NCI-H1694 (cell line): ENCODE measurements around the gene BEST3.
"Not testable (repeated sequence)": the region's sequence is repeated elsewhere in the genome, so short reads cannot be mapped to it uniquely, and the experiment has no call there.

Experiments
- DNase-seq: peaks from one replicate; lab custom pipeline; 2025; lab: John Stamatoyannopoulos, UW

The BEST3 gene

GRCh38 chr12:69688021-69688420 is 11.1 kb downstream of the BEST3 start:
- DNase-seq = no peak

DNA sequence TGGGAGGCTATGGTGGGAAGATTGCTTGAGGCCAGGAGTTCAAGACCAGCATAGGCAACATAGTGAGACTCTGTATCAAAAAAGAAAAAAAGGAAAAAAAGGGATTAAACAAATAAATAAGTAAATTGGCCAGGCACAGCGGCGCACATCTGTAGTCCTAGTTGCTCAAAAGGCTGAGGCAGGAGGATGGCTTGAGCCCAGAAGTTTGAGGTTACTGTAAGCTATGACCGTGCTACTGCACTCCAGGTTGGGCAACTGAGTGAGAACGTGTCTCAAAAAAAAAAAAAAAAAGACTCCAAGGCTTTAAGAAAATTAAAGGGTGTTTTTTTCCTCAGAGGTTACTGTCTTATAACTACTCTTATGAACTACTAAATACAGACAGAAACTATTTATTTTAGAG is 11.7 kb downstream of the BEST3 start:
- DNase-seq = no peak

DNA sequence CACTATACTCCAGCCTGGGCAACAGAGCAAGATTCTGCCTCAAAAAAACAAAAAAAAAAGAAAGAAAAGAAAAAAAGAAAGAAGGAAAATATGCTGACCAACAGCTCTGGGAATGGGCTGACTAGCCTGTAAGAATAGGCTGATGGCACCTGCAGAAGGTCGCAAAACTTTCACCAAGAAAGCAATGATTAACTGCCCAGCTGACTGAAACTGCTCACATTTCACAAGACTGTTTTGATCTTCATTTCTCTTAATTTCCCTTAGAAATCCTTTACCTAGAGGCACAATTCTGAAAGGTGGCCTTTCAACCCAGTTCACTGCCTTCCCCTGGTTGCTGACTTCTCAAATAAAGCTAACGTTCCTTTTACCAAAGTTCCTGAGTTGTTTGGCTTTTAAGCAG is 12.4 kb downstream of the BEST3 start:
- no peak for DNase-seq

DNA sequence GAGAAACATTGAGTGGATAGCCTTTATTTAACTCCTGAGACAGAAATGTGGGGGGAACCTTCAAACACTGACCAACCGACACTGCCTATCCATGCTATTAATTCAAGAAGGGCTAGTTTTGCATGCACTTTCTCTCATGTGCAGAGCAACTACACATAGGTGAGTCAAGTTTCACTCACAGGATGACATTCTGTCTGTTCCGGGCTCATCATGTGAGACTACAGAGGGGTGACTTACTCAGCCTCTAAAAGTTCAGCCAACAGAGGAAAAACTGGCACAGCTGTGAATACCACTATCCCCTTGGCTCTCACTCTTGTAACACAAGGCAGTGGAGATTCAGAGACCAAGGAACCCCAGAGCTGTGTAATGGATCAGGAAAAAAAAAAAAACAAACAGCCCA is 13.3 kb downstream of the BEST3 start:
- DNase-seq = no peak

- DNase-seq = no peak
Measured at GRCh38 chr12:69684466-69684865, 14.6 kb downstream of the BEST3 start.

GRCh38 chr12:69682110-69682755 is 16.9 kb downstream of the BEST3 start:
- DNase-seq = peak; percentile 11

DNA sequence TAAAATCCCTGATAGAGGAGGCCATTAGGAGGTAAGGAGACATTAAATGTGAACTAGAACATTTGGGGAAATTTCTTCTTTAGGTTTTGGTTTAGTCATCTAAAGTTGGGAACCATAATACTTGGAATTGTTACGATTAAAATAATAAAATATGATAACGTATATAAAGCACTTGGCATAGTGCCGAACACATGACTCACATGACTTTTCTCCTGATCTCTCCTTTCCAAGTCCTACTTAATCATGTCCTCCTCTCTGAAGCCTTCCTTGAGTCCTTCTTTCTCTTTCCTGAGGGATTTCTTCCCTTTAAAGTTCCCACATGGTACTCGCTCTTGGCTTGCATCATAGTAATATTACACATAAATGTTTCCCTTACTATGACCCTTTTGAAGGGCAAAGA is 20.0 kb downstream of the BEST3 start:
- DNase-seq = no peak

DNA sequence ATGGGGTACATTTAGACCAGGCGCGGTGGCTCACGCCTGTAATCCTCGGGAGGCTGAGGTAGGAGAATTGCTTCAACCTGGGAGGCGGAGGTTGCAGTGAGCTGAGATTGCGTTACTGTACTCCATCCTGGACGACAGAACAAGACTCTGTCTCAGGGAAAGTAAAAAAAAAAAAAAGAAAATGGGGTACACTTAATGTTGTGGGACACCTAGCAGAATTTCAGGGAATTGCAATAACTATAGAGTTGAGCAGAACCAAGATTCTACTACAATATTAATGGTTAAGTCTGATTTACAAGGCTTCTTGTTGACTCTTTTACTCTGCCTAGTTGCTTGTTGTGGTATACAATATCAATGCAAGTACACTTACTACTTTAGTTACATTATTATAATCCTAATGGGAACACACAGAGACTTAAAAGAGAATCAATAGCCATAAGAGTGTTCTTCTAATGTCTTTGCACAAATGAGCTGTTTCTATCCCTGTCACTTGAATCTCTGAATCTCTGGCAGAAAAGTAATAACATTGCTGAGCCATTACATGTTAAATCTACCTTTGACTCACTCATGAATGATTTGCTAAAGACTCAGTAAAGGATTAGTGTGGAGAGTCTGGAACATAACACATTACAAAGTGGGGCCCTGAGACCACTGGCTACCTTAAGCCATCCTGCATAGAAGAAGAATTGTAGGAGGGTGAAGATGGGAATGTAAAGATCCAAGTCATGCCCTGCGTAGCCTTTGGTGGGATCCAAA is 22.7 kb downstream of the BEST3 start:
- DNase-seq = no peak

- no peak for DNase-seq
Measured at GRCh38 chr12:69672195-69672594, 26.9 kb downstream of the BEST3 start.

DNA sequence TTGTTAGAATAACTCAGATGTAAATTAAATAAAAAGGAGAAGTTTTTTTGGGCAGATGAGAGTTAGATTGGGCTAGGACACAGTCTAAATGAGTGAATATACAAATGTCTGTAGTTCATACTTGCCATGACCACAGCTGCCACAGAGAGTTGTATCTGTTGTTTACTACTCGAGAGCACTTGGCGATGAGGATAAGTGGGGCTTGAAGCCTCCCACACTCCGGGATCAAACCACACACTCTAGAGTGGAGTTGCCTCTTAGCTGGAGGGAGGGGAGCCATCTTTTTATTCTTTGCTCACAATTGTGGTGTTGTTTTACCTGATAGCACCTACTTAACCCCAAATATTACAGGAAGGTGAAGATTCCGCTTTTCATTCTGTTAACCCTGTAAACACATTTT is 27.5 kb downstream of the BEST3 start:
- no peak for DNase-seq

- no peak for DNase-seq
Measured at GRCh38 chr12:69666798-69667197, 32.3 kb downstream of the BEST3 start.

GRCh38 chr12:69664930-69665377 is 34.1 kb downstream of the BEST3 start:
- DNase-seq = not testable (repeated sequence)

DNA sequence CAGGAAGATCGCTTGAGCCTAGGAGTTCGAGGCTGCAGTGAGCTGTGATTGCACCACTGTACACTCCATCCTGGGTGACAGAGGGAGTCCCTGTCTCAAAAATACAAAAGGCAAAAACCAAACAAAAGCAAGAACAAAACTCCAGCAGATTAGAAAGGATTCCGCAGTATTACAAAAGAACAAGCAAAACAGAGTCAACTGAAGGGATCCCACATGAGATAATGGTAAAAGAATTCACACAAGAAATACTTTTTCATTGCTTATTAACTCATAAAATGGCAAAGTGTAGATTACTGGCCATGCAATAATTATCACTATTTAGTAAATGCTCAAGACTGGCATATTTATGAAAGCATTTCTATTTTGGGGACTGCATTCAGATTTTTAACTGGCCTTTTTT is 35.4 kb downstream of the BEST3 start:
- DNase-seq = no peak

- DNase-seq = no peak
Measured at GRCh38 chr12:69662764-69663163, 36.3 kb downstream of the BEST3 start.

DNA sequence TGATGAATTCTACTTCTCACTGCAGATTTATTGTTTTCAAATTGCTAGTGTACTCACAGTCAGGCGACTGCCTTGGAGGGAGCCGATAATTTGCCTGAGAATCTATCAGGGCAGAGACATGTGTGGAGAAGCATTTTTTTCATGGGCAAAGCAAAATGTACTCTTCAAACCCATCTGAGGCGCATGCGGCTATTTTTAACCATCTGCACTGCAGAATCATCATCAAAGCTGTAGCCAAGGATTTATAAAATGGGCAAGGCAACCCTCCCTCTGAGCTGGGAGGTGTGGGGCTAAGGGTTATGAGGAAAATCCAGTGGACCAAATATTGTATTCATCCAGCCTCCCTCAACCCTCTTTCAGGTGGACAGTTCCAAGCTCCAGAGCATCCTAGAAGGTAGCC is 37.7 kb downstream of the BEST3 start:
- DNase-seq = no peak

DNA sequence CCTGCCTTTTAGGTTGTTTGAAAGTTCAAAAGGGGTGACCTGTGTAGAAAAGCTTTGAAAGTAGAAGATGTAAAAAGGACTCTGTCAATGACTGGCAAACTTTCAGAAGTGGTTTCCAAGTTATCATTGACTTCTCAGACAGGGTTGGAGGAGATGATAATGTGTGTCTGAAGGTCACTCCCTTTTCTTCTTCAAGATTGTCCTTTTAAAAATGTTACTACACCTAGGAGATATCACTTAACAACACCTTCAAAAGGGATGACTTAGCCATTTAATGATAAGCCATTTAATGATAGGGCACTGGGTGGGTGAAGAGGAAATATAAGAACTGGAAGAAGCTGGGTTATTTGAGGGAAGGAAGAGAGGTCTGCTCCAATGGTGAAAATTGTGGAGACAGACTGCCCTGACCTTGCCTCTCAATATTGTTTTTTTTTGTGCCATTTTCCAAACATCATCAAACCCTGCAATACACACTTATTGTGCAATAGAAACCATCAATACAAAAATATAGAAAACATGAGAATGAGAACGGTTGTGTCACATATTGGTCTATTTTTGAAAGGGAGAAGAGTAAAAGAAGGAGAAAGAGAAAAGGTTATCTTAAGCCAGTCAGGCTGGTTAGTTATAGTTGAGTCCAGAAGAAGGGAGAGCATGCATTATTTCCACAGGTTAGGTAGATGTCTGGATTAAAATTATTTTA is 38.8 kb downstream of the BEST3 start:
- no peak for DNase-seq

GRCh38 chr12:69658203-69658602 is 40.9 kb downstream of the BEST3 start:
- DNase-seq = no peak

GRCh38 chr12:69657376-69658137 is 41.5 kb downstream of the BEST3 start:
- no peak for DNase-seq

DNA sequence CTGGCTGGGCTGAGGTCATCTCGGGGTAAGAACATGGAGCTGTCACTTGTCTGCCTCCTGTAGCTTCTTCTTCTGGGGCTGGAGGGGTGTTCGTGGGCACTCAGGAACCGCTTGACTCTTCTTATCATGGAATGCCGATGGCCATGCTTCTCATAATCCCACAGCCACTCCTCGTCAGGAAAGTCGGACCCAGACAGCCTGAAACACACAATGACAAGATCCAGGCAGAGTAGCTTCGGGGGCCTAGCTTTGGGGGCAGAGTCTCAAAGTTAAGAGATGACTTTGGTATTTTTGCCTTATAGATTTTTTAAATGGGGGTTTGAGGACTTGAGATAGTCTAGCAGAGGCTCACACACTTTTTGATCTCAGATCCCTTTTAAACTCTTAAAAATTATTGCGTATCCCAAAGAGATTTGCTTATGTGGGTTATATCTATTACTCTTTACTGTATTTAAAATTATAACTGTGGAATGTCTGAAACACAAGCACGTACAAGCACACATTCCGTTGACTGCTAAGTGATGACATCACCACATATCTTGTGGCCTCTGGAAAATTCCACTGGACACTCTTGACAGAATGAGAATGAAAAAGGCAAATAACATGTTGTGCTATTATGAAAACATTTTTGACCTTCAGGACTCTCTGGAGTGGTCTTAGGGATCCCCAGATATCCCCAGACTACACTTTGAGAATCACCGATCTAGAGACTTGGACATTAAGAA is 43.3 kb downstream of the BEST3 start:
- no peak for DNase-seq

DNA sequence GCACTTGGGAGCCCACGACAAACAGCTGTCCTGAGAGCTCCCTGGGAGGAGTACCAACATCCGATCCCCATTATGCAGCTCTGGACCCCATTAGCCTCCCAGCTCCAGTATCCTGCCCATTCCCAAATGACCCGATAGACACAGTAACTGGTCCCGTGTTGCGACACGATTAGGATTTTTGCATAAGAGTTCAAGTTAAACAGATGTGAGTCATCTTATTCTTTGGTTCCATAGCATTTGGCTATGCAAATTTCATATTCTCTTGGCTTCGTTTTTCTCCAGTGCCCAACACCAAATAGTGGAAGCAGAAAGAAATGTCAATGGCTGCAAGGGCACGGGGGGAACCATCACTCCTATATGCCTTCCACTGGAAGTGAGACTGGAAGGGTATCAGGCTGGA is 45.4 kb downstream of the BEST3 start:
- no peak for DNase-seq

DNA sequence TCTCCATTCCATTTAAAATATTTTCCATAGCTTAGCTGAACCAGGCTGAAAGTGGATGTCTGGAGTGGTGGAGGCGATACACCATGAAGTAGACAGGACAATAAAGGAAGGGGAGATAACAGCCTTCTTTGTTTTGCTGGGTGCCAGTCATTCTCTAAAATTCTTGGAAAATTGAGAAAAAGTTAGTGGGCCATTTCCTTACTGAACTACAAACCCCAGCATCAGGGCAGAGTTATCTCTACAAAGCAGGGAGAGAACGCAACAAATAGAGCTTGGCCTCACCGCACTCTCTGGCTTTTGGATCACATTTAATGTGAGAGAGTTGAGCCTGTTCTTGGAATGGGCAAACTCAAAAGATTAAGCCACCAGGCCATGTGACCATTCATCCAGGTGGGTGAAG is 47.2 kb downstream of the BEST3 start:
- no peak for DNase-seq

DNA sequence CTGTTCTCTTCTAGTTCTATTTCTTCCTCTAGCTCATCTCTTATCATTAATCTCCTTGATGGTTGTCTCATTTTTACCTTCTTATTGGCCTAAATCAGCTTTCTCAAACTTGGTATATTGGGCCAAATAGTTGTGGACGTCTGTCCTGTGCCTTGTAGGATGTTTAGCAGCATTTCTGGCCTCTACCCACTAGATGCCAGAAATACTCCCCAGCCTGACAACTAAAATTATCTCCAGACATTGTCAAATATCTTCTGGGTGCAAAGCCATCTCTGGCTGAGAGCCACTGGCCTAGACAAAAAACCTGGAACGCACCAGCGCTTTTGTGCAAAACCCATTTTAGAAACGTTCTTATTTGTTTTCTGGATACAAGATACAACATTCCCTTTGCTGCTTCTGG is 49.6 kb downstream of the BEST3 start:
- DNase-seq = no peak
